Naive B cell (primary cell): ENCODE data around the gene THAP10. TPM values are rescaled to one million over a fixed set of nuclear protein-coding genes. Genes with fewer than 3 reads are reported as not detected.
"Not testable (repeated sequence)": the region's sequence is repeated elsewhere in the genome, so short reads cannot be mapped to it uniquely, and the experiment has no call there.

Experiments used
- ATAC-seq, 2 donors: fragments of 150-1000 bp; cut with Tn5 transposase; 2 replicates each; pipeline ENCODE4 v1.10.0; 2021; ENCODE audit warnings: low read depth in 2 of 2, mild to moderate bottlenecking in 2 of 2, moderate library complexity in 2 of 2
- DNase-seq: peaks from one replicate; pipeline ENCODE4 v3.0.0; 2022
- H3K27ac Mint-ChIP-seq, 6 donors: one replicate each; pipeline ENCODE4 v1.8.0; 2020 to 2022; ENCODE audit warnings: mild to moderate bottlenecking in 6 of 6, mixed read lengths in 6 of 6, moderate library complexity in 5 of 6, inconsistent platforms in 2 of 6
- H3K27me3 Mint-ChIP-seq, 3 donors: one replicate each; pipeline ENCODE4 v1.8.0; 2021 to 2022; ENCODE audit warnings: mixed read lengths in 3 of 3, mild to moderate bottlenecking in 1 of 3
- H3K36me3 Mint-ChIP-seq, 2 donors: one replicate each; pipeline ENCODE4 v1.8.0; 2020 to 2022; ENCODE audit warnings: mixed read lengths in 2 of 2, inconsistent platforms in 1 of 2, mild to moderate bottlenecking in 1 of 2
- H3K4me1 Mint-ChIP-seq, 3 donors: one replicate each; pipeline ENCODE4 v1.8.0; 2020 to 2022; ENCODE audit warnings: mixed read lengths in 3 of 3, inconsistent platforms in 1 of 3, mild to moderate bottlenecking in 1 of 3, moderate library complexity in 1 of 3
- H3K4me3 Mint-ChIP-seq, 8 donors: one replicate each; pipeline ENCODE4 v1.8.0; 2020 to 2022; ENCODE audit warnings: mild to moderate bottlenecking in 8 of 8, mixed read lengths in 8 of 8, moderate library complexity in 8 of 8, inconsistent platforms in 2 of 8
- H3K9me3 Mint-ChIP-seq, 7 donors: one replicate each; pipeline ENCODE4 v1.8.0; 2020 to 2022; ENCODE audit warnings: mixed read lengths in 7 of 7, mild to moderate bottlenecking in 5 of 7, inconsistent platforms in 2 of 7, moderate library complexity in 1 of 7
- polyA plus RNA-seq, 6 donors: library from polyadenylated mRNA; unstranded; fragments of 300-500 nt; fragmentation: Illumina TruSeq; gene quantifications; one replicate each; pipeline ENCODE4 v1.2.3, GENCODE V29; 2021; ENCODE audit warnings: low read depth in 6 of 6

Gene THAP10
- under 1 TPM in 2 of 6 donors, not detected in 4; 0.13 to 0.19 TPM for polyA plus RNA-seq

DNA sequence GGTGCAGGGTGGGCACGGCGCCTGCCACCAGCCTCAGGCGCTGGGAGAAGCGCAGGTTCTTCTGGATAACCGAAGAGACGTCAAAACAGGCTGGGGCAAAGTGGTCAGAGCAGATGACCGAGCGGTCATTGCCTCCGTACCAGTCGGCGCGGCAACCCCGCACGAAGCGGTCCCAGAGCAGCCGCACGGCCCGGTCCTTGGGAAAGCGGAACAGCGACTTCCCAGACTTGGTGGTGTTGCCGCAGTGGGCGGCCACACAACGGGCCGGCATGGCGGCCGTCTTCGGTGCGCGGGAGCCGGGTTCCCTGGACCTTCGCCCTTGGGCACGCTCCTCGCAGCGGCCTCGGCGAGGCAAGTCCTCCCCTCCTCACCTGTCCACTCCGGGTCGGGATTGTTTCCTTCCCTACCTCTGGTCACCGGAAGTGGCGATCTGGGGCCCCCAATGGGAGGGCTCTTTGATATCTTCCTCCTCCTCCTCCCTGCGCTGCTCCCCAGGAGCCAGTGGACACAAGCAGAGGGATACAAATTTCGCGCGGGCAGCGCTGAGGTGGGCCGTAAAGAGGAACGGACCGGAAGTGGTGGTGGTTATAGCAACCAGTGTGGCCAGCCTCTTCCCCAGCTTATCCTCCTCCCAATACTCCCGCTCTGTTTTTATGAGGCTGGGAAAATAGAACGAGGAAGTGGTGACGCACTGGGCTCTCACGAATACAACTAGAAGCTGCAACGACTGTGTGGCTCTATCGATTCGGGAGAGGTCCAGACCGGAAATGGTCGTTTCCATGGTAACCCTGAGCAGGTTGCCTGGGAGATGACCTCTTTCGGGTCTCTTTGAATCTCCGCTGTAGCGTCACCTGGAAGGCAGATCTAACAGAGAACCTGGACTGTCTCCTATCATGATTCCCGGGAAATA is at the start of gene THAP10, which contains the start of gene LRRC49:
Gene THAP10, minus strand, starts transcription at position 432 of the 910 bp plus-strand sequence. Its CDS starts 161 bp downstream, at position 271.
Gene LRRC49, plus strand, starts transcription at position 825 of the 910 bp plus-strand sequence. Its CDS starts 69 bp downstream, at position 894.
- DNase-seq (no peak), ATAC-seq (peak; percentile 28 to 55)
- Mint-ChIP-seq H3K27ac (peak within 1 kb of the TSS in 4 of 6 donors; percentile 65 to 87 (median 78)), H3K9me3 (peaks cover 0 to 2% (median 0%) of the 10 kb centered on the region in 7 donors), H3K4me3 (peak within 1 kb of the TSS; percentile 88 to 95 (median 90)), H3K36me3 (no peaks in the 10 kb centered on the region), H3K4me1 (peaks cover 7 to 17% (median 14%) of the 10 kb centered on the region in 3 donors), H3K27me3 (peaks cover 22 to 35% (median 25%) of the 10 kb centered on the region in 3 donors)

DNA sequence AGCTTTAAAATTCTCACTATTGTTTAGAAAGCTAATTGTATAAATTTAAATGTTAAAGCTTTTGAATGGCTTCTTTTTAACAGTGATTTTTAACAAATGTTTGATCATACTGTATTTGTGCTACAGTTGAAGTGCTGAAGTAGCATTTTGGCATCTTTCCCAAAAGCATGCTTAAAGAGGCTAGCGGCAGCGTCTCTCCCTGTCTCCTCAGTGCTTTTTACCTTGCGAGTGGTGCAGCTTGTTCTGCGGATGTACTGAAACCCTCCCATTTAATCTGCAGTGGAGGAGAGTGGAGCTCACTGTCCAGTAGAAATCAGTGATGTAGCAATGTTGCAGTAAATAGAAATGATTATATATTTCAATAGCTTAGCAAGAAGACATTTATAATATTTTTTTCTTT is 44.1 kb upstream of the THAP10 start:
- DNase-seq (no peak), ATAC-seq (no peak)
- Mint-ChIP-seq H3K27ac (no peak overlapping the region), H3K27me3 (peaks cover 8 to 10% (median 8%) of the 10 kb centered on the region in 3 donors), H3K4me3 (no peak overlapping the region), H3K9me3 (no peaks in the 10 kb centered on the region), H3K36me3 (no peaks in the 10 kb centered on the region), H3K4me1 (peaks cover 0 to 3% (median 0%) of the 10 kb centered on the region in 3 donors)

DNA sequence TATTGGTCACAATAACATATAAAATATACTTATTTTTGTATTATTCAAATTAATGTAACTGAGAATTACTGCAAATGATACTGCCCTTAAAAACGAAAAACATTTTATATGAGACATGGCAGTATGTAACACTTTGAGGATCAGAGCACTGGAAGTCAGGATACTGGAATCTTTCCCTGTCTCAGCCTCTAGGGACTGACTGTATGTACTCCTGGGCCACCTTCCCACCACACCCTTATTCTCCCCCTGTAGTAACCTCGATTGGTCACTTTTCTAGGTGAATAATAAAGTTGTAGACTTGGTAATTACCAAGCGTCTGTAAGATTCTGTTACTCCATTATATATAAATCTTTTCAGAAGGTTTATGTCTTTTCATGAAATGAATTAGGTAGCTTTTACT is 43.4 kb upstream of the THAP10 start:
- no peaks in the 10 kb centered on the region for H3K9me3 Mint-ChIP-seq
- H3K27me3 Mint-ChIP-seq, result peaks cover 8 to 12% (median 10%) of the 10 kb centered on the region in 3 donors
- H3K27ac Mint-ChIP-seq, result no peak overlapping the region
- peaks cover 0 to 3% (median 0%) of the 10 kb centered on the region in 3 donors for H3K4me1 Mint-ChIP-seq
- no peak for DNase-seq
- no peaks in the 10 kb centered on the region for H3K36me3 Mint-ChIP-seq
- ATAC-seq, result no peak
- no peak overlapping the region for H3K4me3 Mint-ChIP-seq

DNA sequence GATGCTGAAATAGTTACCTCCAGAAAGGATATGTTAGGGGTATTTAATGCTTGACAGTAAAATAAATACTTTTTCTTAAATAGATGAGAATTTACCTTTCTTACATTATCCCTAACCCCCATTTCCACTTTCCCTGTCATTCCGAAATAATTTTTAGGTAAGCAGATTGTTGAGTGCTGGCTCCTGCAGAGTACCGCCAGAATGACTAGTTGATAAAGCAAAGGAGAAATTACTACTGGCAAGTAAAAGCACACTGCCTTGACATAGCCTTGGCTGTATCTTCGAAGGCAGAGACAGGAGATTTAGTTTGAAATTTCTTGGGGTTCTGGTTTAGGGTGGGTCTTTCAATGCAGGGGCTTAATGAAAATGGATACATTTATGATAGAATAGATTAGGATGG is 41.2 kb upstream of the THAP10 start:
- peaks cover 5 to 30% (median 14%) of the 10 kb centered on the region in 3 donors for H3K27me3 Mint-ChIP-seq

DNA sequence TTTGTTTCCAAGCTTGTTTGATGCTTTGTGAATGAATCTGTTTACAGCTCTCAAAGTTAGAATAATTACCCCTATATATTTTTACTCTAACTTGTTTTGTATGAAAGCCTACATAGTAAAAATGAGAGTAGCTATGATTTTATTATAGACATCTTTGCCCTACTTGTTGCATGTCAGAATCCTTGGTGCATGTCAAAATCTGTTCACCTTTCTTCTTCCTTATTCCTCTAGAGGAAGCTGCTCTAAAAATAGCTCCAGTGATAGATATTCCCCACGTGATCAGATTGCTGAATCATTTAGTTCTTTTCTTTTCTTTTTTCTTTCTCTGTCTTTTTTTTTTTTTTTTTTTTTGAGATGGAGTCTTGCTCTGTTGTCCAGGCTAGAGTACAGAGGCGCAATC is 40.2 kb upstream of the THAP10 start:
- DNase-seq (no peak), ATAC-seq (no peak)
- Mint-ChIP-seq H3K36me3 (no peaks in the 10 kb centered on the region), H3K27ac (no peak overlapping the region), H3K27me3 (peaks cover 7 to 30% (median 17%) of the 10 kb centered on the region in 3 donors), H3K4me1 (peaks cover 0 to 3% (median 0%) of the 10 kb centered on the region in 3 donors), H3K9me3 (no peaks in the 10 kb centered on the region), H3K4me3 (no peak overlapping the region)

More for the DNA sequence above, 41.2 kb upstream of the THAP10 start:
- no peak for DNase-seq
- H3K9me3 Mint-ChIP-seq, result no peaks in the 10 kb centered on the region
- no peak overlapping the region for H3K4me3 Mint-ChIP-seq
- H3K27ac Mint-ChIP-seq, result no peak overlapping the region
- ATAC-seq, result no peak
- H3K36me3 Mint-ChIP-seq, result no peaks in the 10 kb centered on the region
- H3K4me1 Mint-ChIP-seq, result peaks cover 0 to 3% (median 0%) of the 10 kb centered on the region in 3 donors

DNA sequence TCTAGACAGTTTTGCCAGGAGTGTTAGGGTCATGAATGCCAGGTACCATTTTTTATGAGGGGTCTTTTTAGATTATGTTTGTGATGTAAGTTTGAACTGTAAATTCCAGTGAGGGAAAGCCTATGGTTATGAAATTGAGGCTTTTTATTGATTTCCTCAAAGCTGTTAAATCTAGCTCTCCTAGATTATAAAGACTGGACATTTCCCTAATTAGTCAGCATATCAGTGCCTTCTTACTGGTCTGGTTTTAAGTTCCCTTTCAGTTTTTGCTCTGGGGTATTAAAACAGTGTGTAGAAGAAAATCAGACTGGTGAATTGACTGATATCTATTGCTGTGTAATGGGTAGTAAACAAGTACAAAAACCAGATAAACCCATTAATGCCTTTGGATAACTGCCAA is 39.6 kb upstream of the THAP10 start:
- H3K4me3 Mint-ChIP-seq, result no peak overlapping the region
- no peaks in the 10 kb centered on the region for H3K36me3 Mint-ChIP-seq
- peaks cover 7 to 30% (median 18%) of the 10 kb centered on the region in 3 donors for H3K27me3 Mint-ChIP-seq
- peak overlapping the region in 1 of 6 donors; percentile 27 for H3K27ac Mint-ChIP-seq
- DNase-seq (no peak), ATAC-seq (no peak)
- H3K9me3 Mint-ChIP-seq, result no peaks in the 10 kb centered on the region
- peaks cover 0 to 3% (median 0%) of the 10 kb centered on the region in 3 donors for H3K4me1 Mint-ChIP-seq

DNA sequence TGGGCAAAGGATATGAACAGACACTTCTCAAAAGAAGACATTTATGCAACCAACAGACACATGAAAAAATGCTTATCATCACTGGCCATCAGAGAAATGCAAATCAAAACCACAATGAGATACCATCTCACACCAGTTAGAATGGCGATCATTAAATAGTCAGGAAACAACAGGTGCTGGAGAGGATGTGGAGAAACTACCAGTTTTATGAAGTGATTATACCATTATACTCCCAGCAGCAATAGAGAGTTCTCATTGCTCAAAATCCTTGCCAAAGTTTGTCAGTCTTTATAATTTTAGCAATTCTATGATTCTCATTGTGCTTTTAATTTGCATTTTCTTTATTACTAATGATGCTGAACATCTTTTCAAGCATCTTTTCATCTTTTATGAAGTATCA is 34.7 kb upstream of the THAP10 start:
- H3K27me3 Mint-ChIP-seq, result peaks cover 12 to 34% (median 23%) of the 10 kb centered on the region in 3 donors
- not testable (repeated sequence) for H3K27ac Mint-ChIP-seq, DNase-seq, H3K9me3 Mint-ChIP-seq, H3K36me3 Mint-ChIP-seq, H3K4me1 Mint-ChIP-seq, H3K4me3 Mint-ChIP-seq, ATAC-seq

DNA sequence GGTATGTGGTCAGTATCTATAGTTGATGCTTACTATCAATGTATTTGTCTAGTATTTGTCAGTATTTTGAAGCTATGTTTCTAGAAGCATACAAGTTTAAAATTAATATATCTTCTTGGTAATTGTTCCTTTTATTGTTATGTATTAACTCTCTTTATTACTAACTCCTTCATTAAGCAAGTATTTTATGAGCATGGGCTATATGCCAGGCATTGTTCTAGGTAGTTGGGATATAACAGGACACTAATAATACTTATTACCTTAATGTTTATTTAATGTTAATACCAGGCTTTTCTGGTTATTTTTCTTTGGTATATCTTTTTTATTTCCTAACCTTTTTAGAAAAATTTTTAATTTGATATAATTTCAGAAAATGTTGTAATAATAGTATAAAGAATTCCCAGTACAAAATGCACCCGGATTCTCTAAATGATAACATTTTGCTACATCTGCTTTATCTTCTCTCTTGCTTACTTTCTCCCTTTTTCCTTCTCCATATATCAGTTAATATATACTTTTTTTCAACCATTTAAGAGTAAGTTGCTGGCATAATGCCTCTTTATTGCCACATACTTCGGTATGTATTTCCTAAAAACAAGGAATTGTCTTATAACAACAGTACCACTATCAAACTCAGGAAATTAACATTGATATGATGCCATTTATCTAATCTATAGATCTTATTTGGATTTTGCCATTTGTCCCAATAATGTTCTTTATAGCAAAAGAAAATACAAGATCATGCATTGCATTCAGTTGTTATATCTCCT is 31.3 kb upstream of the THAP10 start:
- Mint-ChIP-seq H3K27ac (no peak overlapping the region), H3K4me1 (no peaks in the 10 kb centered on the region), H3K27me3 (peaks cover 16 to 21% (median 18%) of the 10 kb centered on the region in 3 donors), H3K36me3 (peaks cover 6 to 7% of the 10 kb centered on the region in 2 donors), H3K4me3 (no peak overlapping the region), H3K9me3 (peaks cover 0 to 6% (median 4%) of the 10 kb centered on the region in 7 donors)
- ATAC-seq, result no peak
- no peak for DNase-seq

DNA sequence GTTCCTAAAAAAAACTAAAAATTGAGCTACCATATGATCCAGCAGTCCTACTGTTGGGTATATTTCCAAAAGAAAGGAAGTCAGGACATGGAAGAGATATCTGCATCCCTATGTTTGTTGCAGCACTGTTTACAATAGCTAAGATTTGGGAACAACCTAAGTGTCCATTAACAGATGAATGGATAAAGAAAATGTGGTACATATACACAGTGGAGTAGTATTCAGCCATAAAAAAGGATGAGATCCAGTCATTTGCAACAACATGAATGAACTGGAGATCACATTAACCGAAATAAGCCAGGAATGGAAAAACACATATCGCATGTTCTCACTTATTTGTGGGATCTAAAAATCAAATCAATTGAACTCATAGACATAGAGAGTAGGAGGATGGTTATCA is 29.9 kb upstream of the THAP10 start:
- no peak for ATAC-seq
- Mint-ChIP-seq H3K27me3 (peaks cover 12 to 21% (median 12%) of the 10 kb centered on the region in 3 donors), H3K27ac (no peak overlapping the region), H3K4me3 (no peak overlapping the region), H3K9me3 (peaks cover 0 to 6% (median 4%) of the 10 kb centered on the region in 7 donors), H3K4me1 (no peaks in the 10 kb centered on the region), H3K36me3 (peaks cover 6 to 7% of the 10 kb centered on the region in 2 donors)
- no peak for DNase-seq

DNA sequence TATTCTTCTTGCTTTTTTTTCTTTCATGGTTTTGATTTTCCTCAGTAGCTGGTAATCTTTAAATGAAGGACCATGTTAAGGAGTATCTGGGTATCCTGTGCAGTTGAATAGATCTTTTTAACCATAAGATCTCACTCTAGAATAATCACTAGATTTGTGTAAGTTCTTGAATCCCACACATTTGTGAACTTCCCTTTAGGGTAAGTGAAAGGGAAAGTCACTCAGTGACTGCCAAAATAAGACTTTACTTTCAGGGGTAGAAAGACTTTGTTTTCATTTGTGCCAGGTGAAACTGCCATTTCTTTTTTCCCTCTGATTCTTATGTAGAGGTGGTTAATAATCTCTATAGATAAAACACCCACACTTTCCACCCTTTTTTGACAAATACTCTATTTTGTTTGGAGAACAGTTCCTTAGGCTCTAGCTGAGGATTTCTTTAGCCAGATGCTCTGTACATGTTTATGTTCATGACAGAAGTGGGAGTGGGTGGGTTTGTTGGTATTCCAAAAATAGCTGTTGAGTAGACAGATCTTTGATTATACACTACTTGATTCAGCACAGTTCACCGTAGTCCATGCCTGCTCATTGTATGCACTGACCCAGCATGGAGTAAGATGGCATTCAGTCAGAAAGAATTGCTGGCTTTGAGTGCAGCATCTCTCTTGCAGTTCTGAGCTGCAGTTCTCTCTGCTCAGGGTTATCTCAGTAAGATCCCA is 28.9 kb upstream of the THAP10 start:
- Mint-ChIP-seq H3K4me1 (no peaks in the 10 kb centered on the region), H3K9me3 (peaks cover 0 to 7% (median 4%) of the 10 kb centered on the region in 7 donors), H3K36me3 (peaks cover 6 to 7% of the 10 kb centered on the region in 2 donors), H3K27ac (no peak overlapping the region), H3K4me3 (no peak overlapping the region), H3K27me3 (peaks cover 7 to 21% (median 12%) of the 10 kb centered on the region in 3 donors)
- DNase-seq (no peak), ATAC-seq (no peak)

DNA sequence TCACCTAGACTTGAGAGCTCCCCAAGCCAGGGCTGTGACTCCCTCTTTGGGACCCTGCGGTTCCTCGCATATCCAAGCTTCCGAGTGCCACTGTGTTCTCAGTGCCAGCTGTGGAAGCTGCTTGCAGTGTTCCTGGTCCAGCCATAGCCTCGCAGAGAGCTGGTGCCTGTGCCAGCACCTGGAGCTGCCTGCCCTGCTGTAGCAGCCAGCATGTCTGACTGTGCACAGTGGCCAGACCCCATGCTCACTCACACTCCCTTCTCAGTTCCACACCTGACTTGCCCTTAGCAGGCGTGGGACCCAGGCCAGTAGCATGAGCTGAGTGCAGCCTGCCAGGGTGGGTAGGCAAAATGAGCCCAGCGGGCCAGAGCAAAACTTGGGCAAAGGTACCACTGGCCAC is 25.7 kb upstream of the THAP10 start:
- Mint-ChIP-seq H3K27me3 (peaks cover 7 to 16% (median 12%) of the 10 kb centered on the region in 3 donors), H3K4me3 (no peak overlapping the region), H3K9me3 (peaks cover 0 to 7% (median 4%) of the 10 kb centered on the region in 7 donors), H3K36me3 (peaks cover 6 to 7% of the 10 kb centered on the region in 2 donors), H3K27ac (no peak overlapping the region), H3K4me1 (no peaks in the 10 kb centered on the region)
- DNase-seq (no peak), ATAC-seq (no peak)

DNA sequence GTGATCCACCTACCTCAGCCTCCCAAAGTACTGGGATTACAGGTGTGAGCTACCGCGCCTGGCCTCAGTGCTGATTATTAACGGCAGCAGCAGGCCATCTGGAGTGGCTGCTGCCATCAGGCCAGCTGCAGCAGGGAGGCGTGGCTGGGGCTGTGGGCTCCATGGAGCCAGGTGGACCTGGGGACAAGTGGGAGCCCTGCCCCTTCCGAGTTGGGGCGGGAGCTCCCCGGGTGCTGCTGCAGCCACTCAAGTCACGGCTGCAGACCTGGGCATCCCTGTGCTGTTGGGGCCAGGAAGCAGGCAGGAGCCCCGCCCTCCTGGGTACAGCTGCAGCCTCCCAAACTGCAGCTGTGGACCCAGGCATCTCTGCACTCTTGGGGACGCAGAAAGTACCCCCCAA is 24.3 kb upstream of the THAP10 start:
- no peak for DNase-seq
- H3K4me1 Mint-ChIP-seq, result no peaks in the 10 kb centered on the region
- peaks cover 0 to 2% (median 0%) of the 10 kb centered on the region in 7 donors for H3K9me3 Mint-ChIP-seq
- peaks cover 0 to 8% (median 8%) of the 10 kb centered on the region in 3 donors for H3K27me3 Mint-ChIP-seq
- no peak overlapping the region for H3K4me3 Mint-ChIP-seq
- no peak for ATAC-seq
- H3K27ac Mint-ChIP-seq, result no peak overlapping the region
- H3K36me3 Mint-ChIP-seq, result no peaks in the 10 kb centered on the region
